ENCODE results near the gene ADPRHL1.
"Not testable (repeated sequence)": the region's sequence is repeated elsewhere in the genome, so short reads cannot be mapped to it uniquely, and the experiment has no call there.

Gene ADPRHL1

GRCh38 chr13:113369881-113370280, 83.4 kb downstream of the ADPRHL1 start:
- Mint-ChIP-seq H3K4me1 (ENCODE audit: low read depth) (no peaks in the 10 kb centered on the region), H3K9me3 (no peaks in the 10 kb centered on the region), H3K36me3 (ENCODE audit: low read depth) (no peaks in the 10 kb centered on the region), H3K4me3 (no peak overlapping the region), H3K27me3 (ENCODE audit: low read depth) (peaks cover 6% of the 10 kb centered on the region), H3K27ac (no peak overlapping the region)
- DNase-seq (ENCODE audit: low spot score) = no peak

GRCh38 chr13:113369189-113369588, 84.1 kb downstream of the ADPRHL1 start:
- no peak overlapping the region for H3K27ac Mint-ChIP-seq
- peaks cover 6% of the 10 kb centered on the region for H3K27me3 Mint-ChIP-seq (ENCODE audit: low read depth)
- H3K4me1 Mint-ChIP-seq (ENCODE audit: low read depth) = no peaks in the 10 kb centered on the region
- H3K36me3 Mint-ChIP-seq (ENCODE audit: low read depth) = no peaks in the 10 kb centered on the region
- DNase-seq (ENCODE audit: low spot score) = no peak
- H3K9me3 Mint-ChIP-seq = no peaks in the 10 kb centered on the region
- H3K4me3 Mint-ChIP-seq = no peak overlapping the region

GRCh38 chr13:113368353-113368752, 84.9 kb downstream of the ADPRHL1 start:
- not testable (repeated sequence) for DNase-seq (ENCODE audit: low spot score); H3K27me3 Mint-ChIP-seq (ENCODE audit: low read depth); H3K4me1 Mint-ChIP-seq (ENCODE audit: low read depth); H3K27ac Mint-ChIP-seq; H3K9me3 Mint-ChIP-seq; H3K4me3 Mint-ChIP-seq; H3K36me3 Mint-ChIP-seq (ENCODE audit: low read depth)

GRCh38 chr13:113367771-113368170, 85.5 kb downstream of the ADPRHL1 start:
- peaks cover 9% of the 10 kb centered on the region for H3K27me3 Mint-ChIP-seq (ENCODE audit: low read depth)
- DNase-seq (ENCODE audit: low spot score) = no peak
- H3K9me3 Mint-ChIP-seq = no peaks in the 10 kb centered on the region
- H3K36me3 Mint-ChIP-seq (ENCODE audit: low read depth) = no peaks in the 10 kb centered on the region
- H3K27ac Mint-ChIP-seq = no peak overlapping the region
- no peaks in the 10 kb centered on the region for H3K4me1 Mint-ChIP-seq (ENCODE audit: low read depth)
- H3K4me3 Mint-ChIP-seq = no peak overlapping the region

GRCh38 chr13:113367020-113367560, 86.2 kb downstream of the ADPRHL1 start:
- Mint-ChIP-seq H3K9me3 (no peaks in the 10 kb centered on the region), H3K36me3 (ENCODE audit: low read depth) (no peaks in the 10 kb centered on the region), H3K4me1 (ENCODE audit: low read depth) (no peaks in the 10 kb centered on the region), H3K27me3 (ENCODE audit: low read depth) (peaks cover 16% of the 10 kb centered on the region), H3K4me3 (no peak overlapping the region), H3K27ac (no peak overlapping the region)
- no peak for DNase-seq (ENCODE audit: low spot score)

GRCh38 chr13:113365971-113366588, 87.2 kb downstream of the ADPRHL1 start:
- no peaks in the 10 kb centered on the region for H3K36me3 Mint-ChIP-seq (ENCODE audit: low read depth)
- peak overlapping the region; percentile 27 for H3K4me3 Mint-ChIP-seq
- H3K27ac Mint-ChIP-seq = no peak overlapping the region

GRCh38 chr13:113365583-113365970, 87.7 kb downstream of the ADPRHL1 start:
- no peak for DNase-seq (ENCODE audit: low spot score)
- Mint-ChIP-seq H3K27me3 (ENCODE audit: low read depth) (peaks cover 28% of the 10 kb centered on the region), H3K4me1 (ENCODE audit: low read depth) (no peaks in the 10 kb centered on the region), H3K4me3 (peak overlapping the region; percentile 27), H3K36me3 (ENCODE audit: low read depth) (no peaks in the 10 kb centered on the region), H3K9me3 (no peaks in the 10 kb centered on the region), H3K27ac (no peak overlapping the region)

More at GRCh38 chr13:113365971-113366588, 87.2 kb downstream of the ADPRHL1 start:
- Mint-ChIP-seq H3K27me3 (ENCODE audit: low read depth) (peaks cover 24% of the 10 kb centered on the region), H3K4me1 (ENCODE audit: low read depth) (no peaks in the 10 kb centered on the region), H3K9me3 (no peaks in the 10 kb centered on the region)
- no peak for DNase-seq (ENCODE audit: low spot score)

GRCh38 chr13:113364901-113365582, 88.2 kb downstream of the ADPRHL1 start:
- Mint-ChIP-seq H3K4me3 (peak overlapping the region; percentile 27), H3K27me3 (ENCODE audit: low read depth) (peaks cover 33% of the 10 kb centered on the region), H3K36me3 (ENCODE audit: low read depth) (no peaks in the 10 kb centered on the region), H3K4me1 (ENCODE audit: low read depth) (no peaks in the 10 kb centered on the region), H3K9me3 (no peaks in the 10 kb centered on the region), H3K27ac (no peak overlapping the region)
- no peak for DNase-seq (ENCODE audit: low spot score)

- Mint-ChIP-seq H3K4me1 (ENCODE audit: low read depth) (no peaks in the 10 kb centered on the region), H3K27ac (no peak overlapping the region), H3K27me3 (ENCODE audit: low read depth) (peaks cover 38% of the 10 kb centered on the region), H3K9me3 (no peaks in the 10 kb centered on the region), H3K36me3 (ENCODE audit: low read depth) (no peaks in the 10 kb centered on the region), H3K4me3 (no peak overlapping the region)
- no peak for DNase-seq (ENCODE audit: low spot score)
These were observed 88.9 kb downstream of the ADPRHL1 start for GRCh38 chr13:113364311-113364889.

- Mint-ChIP-seq H3K4me1 (ENCODE audit: low read depth) (no peaks in the 10 kb centered on the region), H3K9me3 (no peaks in the 10 kb centered on the region), H3K27me3 (ENCODE audit: low read depth) (peaks cover 46% of the 10 kb centered on the region), H3K27ac (no peak overlapping the region), H3K4me3 (no peak overlapping the region), H3K36me3 (ENCODE audit: low read depth) (no peaks in the 10 kb centered on the region)
- DNase-seq (ENCODE audit: low spot score) = no peak
These were observed 91.9 kb downstream of the ADPRHL1 start for GRCh38 chr13:113361406-113361805.

GRCh38 chr13:113360446-113360845, 92.8 kb downstream of the ADPRHL1 start:
- Mint-ChIP-seq H3K27me3 (ENCODE audit: low read depth) (peaks cover 43% of the 10 kb centered on the region), H3K9me3 (no peaks in the 10 kb centered on the region), H3K4me3 (no peak overlapping the region)

GRCh38 chr13:113359571-113359970, 93.7 kb downstream of the ADPRHL1 start:
- no peaks in the 10 kb centered on the region for H3K9me3 Mint-ChIP-seq
- peaks cover 40% of the 10 kb centered on the region for H3K27me3 Mint-ChIP-seq (ENCODE audit: low read depth)
- no peak overlapping the region for H3K27ac Mint-ChIP-seq
- no peaks in the 10 kb centered on the region for H3K36me3 Mint-ChIP-seq (ENCODE audit: low read depth)
- DNase-seq (ENCODE audit: low spot score) = no peak
- no peak overlapping the region for H3K4me3 Mint-ChIP-seq
- H3K4me1 Mint-ChIP-seq (ENCODE audit: low read depth) = no peaks in the 10 kb centered on the region

More at GRCh38 chr13:113360446-113360845, 92.8 kb downstream of the ADPRHL1 start:
- H3K4me1 Mint-ChIP-seq (ENCODE audit: low read depth) = no peaks in the 10 kb centered on the region
- H3K27ac Mint-ChIP-seq = no peak overlapping the region
- H3K36me3 Mint-ChIP-seq (ENCODE audit: low read depth) = no peaks in the 10 kb centered on the region
- no peak for DNase-seq (ENCODE audit: low spot score)

- Mint-ChIP-seq H3K4me1 (ENCODE audit: low read depth) (no peaks in the 10 kb centered on the region), H3K9me3 (no peaks in the 10 kb centered on the region), H3K27ac (no peak overlapping the region), H3K36me3 (ENCODE audit: low read depth) (no peaks in the 10 kb centered on the region), H3K4me3 (no peak overlapping the region), H3K27me3 (ENCODE audit: low read depth) (peaks cover 40% of the 10 kb centered on the region)
- no peak for DNase-seq (ENCODE audit: low spot score)
These were observed 94.6 kb downstream of the ADPRHL1 start for GRCh38 chr13:113358653-113359190.

GRCh38 chr13:113357529-113357928, 95.8 kb downstream of the ADPRHL1 start:
- H3K27me3 Mint-ChIP-seq (ENCODE audit: low read depth) = peaks cover 34% of the 10 kb centered on the region
- no peaks in the 10 kb centered on the region for H3K4me1 Mint-ChIP-seq (ENCODE audit: low read depth)
- H3K36me3 Mint-ChIP-seq (ENCODE audit: low read depth) = no peaks in the 10 kb centered on the region
- H3K4me3 Mint-ChIP-seq = no peak overlapping the region
- H3K9me3 Mint-ChIP-seq = no peaks in the 10 kb centered on the region
- H3K27ac Mint-ChIP-seq = no peak overlapping the region
- no peak for DNase-seq (ENCODE audit: low spot score)
